Endothelial cell of umbilical vein (primary cell): ENCODE measurements around the gene SF3B5. TPM values are rescaled to one million over a fixed set of nuclear protein-coding genes. Genes with fewer than 3 reads are reported as not detected.

Experiments used
- BruUV-seq: library from RNA; stranded (reverse); fragments of 400-500 nt; replicated peaks from 2 replicates; lab custom pipeline; 2021; lab: Mats Ljungman, UMichigan
- CTCF ChIA-PET: fragments of 300-600, 350-600 bp; sonication (Branson Sonifier 250); formaldehyde crosslinking; loops from one replicate; lab custom pipeline; 2021; ENCODE audit warnings: antibody characterized with exemption, inconsistent platforms; lab: Charles Lee
- POLR2A ChIA-PET: fragments of 300-600, 350-600 bp; sonication (Branson Sonifier 250); formaldehyde crosslinking; loops from one replicate; lab custom pipeline; 2021; ENCODE audit warnings: antibody characterized with exemption, inconsistent platforms; lab: Charles Lee
- DNase-seq: peaks from one replicate; pipeline ENCODE4 v3.0.0-alpha.2; 2011; ENCODE audit warnings: low read depth, low spot score
- FAIRE-seq: peaks from 2 replicates; lab custom pipeline; 2011; peaks lifted over from hg19 to GRCh38; lab: Jason Lieb, UNC
- H2AFZ ChIP-seq: 2 replicates; pipeline ENCODE4 v1.6.0; 2012; ENCODE audit warnings: low read depth, low read length, control low read depth, inconsistent platforms
- H3K27ac ChIP-seq: 2 replicates; pipeline ENCODE4 v1.5.1; 2011; ENCODE audit warnings: low read depth, mild to moderate bottlenecking, control low read depth, low read length, moderate library complexity; ENCODE audit not compliant: insufficient read depth
- H3K27me3 ChIP-seq, 2 experiments: 2 replicates each; pipeline versions ENCODE4 v1.6.0 to v1.6.1; 2011; ENCODE audit warnings: low read length in 2 of 2, mixed read lengths in 1 of 2; ENCODE audit not compliant: control insufficient read depth in 2 of 2, insufficient read depth in 2 of 2
- H3K36me3 ChIP-seq, 2 experiments: 2 replicates in 1 of 2; 3 replicates in 1 of 2; pipeline ENCODE4 v1.5.1; 2011; ENCODE audit warnings: low read length in 2 of 2, mild to moderate bottlenecking in 1 of 2, moderate library complexity in 1 of 2; ENCODE audit not compliant: control insufficient read depth in 2 of 2, insufficient read depth in 2 of 2; ENCODE audit errors: extremely low read depth in 1 of 2
- H3K4me1 ChIP-seq: 3 replicates; pipeline ENCODE4 v1.5.1; 2011; ENCODE audit warnings: mild to moderate bottlenecking, low read length; ENCODE audit not compliant: control insufficient read depth, insufficient read depth; ENCODE audit errors: extremely low read depth
- H3K4me2 ChIP-seq: 2 replicates; pipeline ENCODE4 v1.6.1; 2011; ENCODE audit warnings: low read length, control low read depth, mixed read lengths; ENCODE audit not compliant: insufficient read depth
- H3K4me3 ChIP-seq, 3 experiments: fragments of 200-600 bp in 1 of 3; sonication (generic), shearing (Covaris generic) in 1 of 3; replicated peaks in 1 of 3; 2 replicates each; pipeline ENCODE4 v1.5.1; 2011 to 2016; ENCODE audit warnings: control low read depth in 3 of 3, low read length in 3 of 3, mild to moderate bottlenecking in 2 of 3, inconsistent platforms in 1 of 3, low read depth in 1 of 3, moderate library complexity in 1 of 3; ENCODE audit not compliant: insufficient read depth in 1 of 3
- H3K79me2 ChIP-seq: 2 replicates; pipeline ENCODE4 v1.6.0; 2012; ENCODE audit warnings: low read length, inconsistent platforms; ENCODE audit not compliant: control insufficient read depth, insufficient read depth
- H3K9ac ChIP-seq: replicated peaks from 2 replicates; pipeline ENCODE3; 2011; ENCODE audit warnings: low read length, control low read depth; ENCODE audit not compliant: insufficient read depth; ENCODE audit errors: extremely low read depth
- H3K9me1 ChIP-seq: replicated peaks from 3 replicates; pipeline ENCODE4 v1.6.0; 2011; ENCODE audit warnings: mild to moderate bottlenecking, low read length; ENCODE audit not compliant: control insufficient read depth, insufficient read depth; ENCODE audit errors: extremely low read depth
- H3K9me3 ChIP-seq: replicated peaks from 2 replicates; pipeline ENCODE4 v1.5.1; 2012; ENCODE audit warnings: low read length, inconsistent platforms; ENCODE audit not compliant: control insufficient read depth, insufficient read depth
- H4K20me1 ChIP-seq: replicated peaks from 2 replicates; pipeline ENCODE3; 2011; ENCODE audit warnings: mild to moderate bottlenecking, low read length; ENCODE audit not compliant: control insufficient read depth, insufficient read depth; ENCODE audit errors: extremely low read depth
- EZH2 ChIP-seq: IDR thresholded peaks from 2 replicates; pipeline ENCODE4 v1.6.1; 2012; ENCODE audit warnings: borderline replicate concordance, low read depth, mild to moderate bottlenecking, moderate library complexity, low read length, inconsistent platforms; ENCODE audit not compliant: severe bottlenecking
- FOS ChIP-seq: IDR thresholded peaks from 2 replicates; pipeline ENCODE4 v1.6.1; 2011; ENCODE audit warnings: mild to moderate bottlenecking, low read length, moderate library complexity, borderline replicate concordance; ENCODE audit not compliant: insufficient read depth
- GATA2 ChIP-seq: IDR thresholded peaks from 2 replicates; pipeline ENCODE4 v1.7.0; 2011; ENCODE audit warnings: low read depth, mild to moderate bottlenecking, moderate library complexity, mixed read lengths, low read length; ENCODE audit not compliant: insufficient read length, insufficient read depth
- JUN ChIP-seq: IDR thresholded peaks from 2 replicates; pipeline ENCODE4 v1.6.1; 2011; ENCODE audit warnings: borderline replicate concordance, low read depth; ENCODE audit not compliant: insufficient read length, insufficient read depth
- MYC ChIP-seq: IDR thresholded peaks from one replicate; pipeline ENCODE4 v1.6.1; 2011; ENCODE audit warnings: mild to moderate bottlenecking, low read depth, low read length
- POLR2A ChIP-seq: IDR thresholded peaks from 2 replicates; pipeline ENCODE4 v1.6.1; 2012; ENCODE audit warnings: low read depth, mild to moderate bottlenecking, control low read depth, low read length
- POLR2AphosphoS5 ChIP-seq: IDR thresholded peaks from 2 replicates; pipeline ENCODE4 v1.6.1; 2012; ENCODE audit warnings: low read depth, mild to moderate bottlenecking, control low read depth, low read length, moderate library complexity; ENCODE audit not compliant: insufficient read depth
- dilution Hi-C: fragments of 300-500 bp; cut with MboI; formaldehyde crosslinking; loops from one replicate; pipeline ENCODE4 v1.15.0; 2019; ENCODE audit warnings: low sequenced_read_pairs; ENCODE audit not compliant: extremely low pct_ligation_motif_present
- intact Hi-C: fragments of 100-400 bp; cut with micrococcal nuclease; formaldehyde crosslinking; loops from one replicate; pipeline ENCODE4 v1.10.0; 2022
- polyA plus RNA-seq, 4 experiments: library from polyadenylated mRNA; depleted of rRNA in 3 of 4; stranded (reverse) in 3 of 4; unstranded in 1 of 4; fragments of >200 nt; gene quantifications; 2 replicates each; pipeline versions ENCODE4 v1.2.1 to v1.2.3, GENCODE V29; 2011 to 2012; ENCODE audit warnings: missing spikeins in 1 of 4
- total RNA-seq: library from RNA; stranded (reverse); gene quantifications from 2 replicates; pipeline ENCODE4 v1.2.3, GENCODE V29; 2021
- TF ChIP-seq, protein P1 (sequence below), 2 donors: IDR thresholded peaks; 1 replicate in 1 of 2; 2 replicates in 1 of 2; pipeline ENCODE4 v1.5.1; 2011; ENCODE audit warnings: low read length in 2 of 2, mild to moderate bottlenecking in 2 of 2, moderate library complexity in 2 of 2, control low read depth in 1 of 2, inconsistent platforms in 1 of 2, low read depth in 1 of 2; ENCODE audit not compliant: insufficient read depth in 1 of 2; ENCODE audit errors: extremely low read depth in 1 of 2
- TF ChIP-seq, protein P2 (sequence below): IDR thresholded peaks from 2 replicates; pipeline ENCODE4 v1.6.1; 2011; ENCODE audit not compliant: insufficient read depth, insufficient read length

The SF3B5 gene
- total and polyA plus RNA-seq, 2 donors (not counting 3 experiments of a cell fraction or from before 2014, with no cell fraction given) = 185 to 540 TPM

DNA sequence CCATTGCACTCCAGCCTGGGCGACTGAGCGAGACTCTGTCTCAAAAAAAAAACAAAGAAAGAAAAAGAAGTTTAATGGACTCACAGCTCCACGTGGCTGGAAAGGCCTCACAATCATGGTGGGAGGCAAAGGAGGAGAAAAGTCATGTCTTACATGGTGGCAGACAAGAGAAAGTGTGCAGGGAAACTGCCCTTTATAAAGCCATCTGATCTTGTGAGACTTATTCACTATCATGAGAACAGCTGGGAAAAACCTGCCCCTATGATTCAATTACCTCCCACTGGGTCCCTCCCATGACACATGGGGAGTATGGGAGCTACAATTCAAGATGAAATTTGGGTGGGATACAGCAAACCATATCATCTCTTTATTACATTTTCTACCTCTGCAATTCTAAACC, 25.9 kb downstream of the SF3B5 start:
- no peak for FAIRE-seq

More for the DNA sequence above, 25.9 kb downstream of the SF3B5 start:
- Histone ChIP-seq H3K9ac (no peak overlapping the region), H3K36me3 (no peaks in the 10 kb centered on the region), H3K27me3 (peaks cover 35 to 49% of the 10 kb centered on the region in 2 experiments), H3K27ac (no peak overlapping the region), H2AFZ (no peak overlapping the region), H3K4me3 (no peak overlapping the region), H3K4me2 (no peak overlapping the region), H4K20me1 (no peaks in the 10 kb centered on the region), H3K79me2 (no peaks in the 10 kb centered on the region), H3K9me3 (no peaks in the 10 kb centered on the region), H3K9me1 (no peaks in the 10 kb centered on the region), H3K4me1 (no peaks in the 10 kb centered on the region)
- TF ChIP-seq GATA2 (no peak), EZH2 (no peak), POLR2A (no peak), FOS (no peak), POLR2AphosphoS5 (no peak), JUN (no peak), MYC (no peak)
- TF ChIP-seq, protein P1, sequence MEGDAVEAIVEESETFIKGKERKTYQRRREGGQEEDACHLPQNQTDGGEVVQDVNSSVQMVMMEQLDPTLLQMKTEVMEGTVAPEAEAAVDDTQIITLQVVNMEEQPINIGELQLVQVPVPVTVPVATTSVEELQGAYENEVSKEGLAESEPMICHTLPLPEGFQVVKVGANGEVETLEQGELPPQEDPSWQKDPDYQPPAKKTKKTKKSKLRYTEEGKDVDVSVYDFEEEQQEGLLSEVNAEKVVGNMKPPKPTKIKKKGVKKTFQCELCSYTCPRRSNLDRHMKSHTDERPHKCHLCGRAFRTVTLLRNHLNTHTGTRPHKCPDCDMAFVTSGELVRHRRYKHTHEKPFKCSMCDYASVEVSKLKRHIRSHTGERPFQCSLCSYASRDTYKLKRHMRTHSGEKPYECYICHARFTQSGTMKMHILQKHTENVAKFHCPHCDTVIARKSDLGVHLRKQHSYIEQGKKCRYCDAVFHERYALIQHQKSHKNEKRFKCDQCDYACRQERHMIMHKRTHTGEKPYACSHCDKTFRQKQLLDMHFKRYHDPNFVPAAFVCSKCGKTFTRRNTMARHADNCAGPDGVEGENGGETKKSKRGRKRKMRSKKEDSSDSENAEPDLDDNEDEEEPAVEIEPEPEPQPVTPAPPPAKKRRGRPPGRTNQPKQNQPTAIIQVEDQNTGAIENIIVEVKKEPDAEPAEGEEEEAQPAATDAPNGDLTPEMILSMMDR (IDR thresholded peaks at IDR 0.05; ENCODE audit: extremely low read depth in 1 of 2, insufficient read depth in 1 of 2, low read depth in 1 of 2, low read length in 2 of 2) = no peak
- TF ChIP-seq, protein P2, sequence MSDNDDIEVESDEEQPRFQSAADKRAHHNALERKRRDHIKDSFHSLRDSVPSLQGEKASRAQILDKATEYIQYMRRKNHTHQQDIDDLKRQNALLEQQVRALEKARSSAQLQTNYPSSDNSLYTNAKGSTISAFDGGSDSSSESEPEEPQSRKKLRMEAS = no peak
- no TSS peak for BruUV-seq
- ChIA-PET CTCF (interaction anchor here (1.4 to 1.6 kb wide), 2 partner anchors 9 to 494 kb away, joined by 3 to 4 read pairs; no protein-coding TSS in a partner anchor), POLR2A (no interaction called here)
- intact Hi-C loops (no loop called here), dilution Hi-C loops (no loop called here)
- no peak for DNase-seq
